Measurements from ENCODE around the gene AUTS2. TPM values are rescaled to one million over a fixed set of nuclear protein-coding genes. Genes with fewer than 3 reads are reported as not detected.

AUTS2 gene
- total and polyA plus RNA-seq, 10 of the 15 experiments (the other 5 are each of a cell fraction or from before 2014, with no cell fraction given): 6.4 to 55.6 (median 21.6) TPM

- TF ChIP-seq DPF2 (IDR thresholded peaks at IDR 0.05) (no peak), LARP7 (IDR thresholded peaks at IDR 0.05) (no peak), HDGF (IDR thresholded peaks at IDR 0.05) (no peak), E2F8 (IDR thresholded peaks at IDR 0.05; ENCODE audit: low read depth, partially characterized antibody) (no peak), ASH2L (IDR thresholded peaks at IDR 0.05; ENCODE audit: borderline replicate concordance, low read depth) (no peak)
- intact Hi-C loops (cut with micrococcal nuclease; ENCODE audit: unreplicated experiment): no loop called here
- FAIRE-seq (no peak), DNase-seq (ENCODE audit: low read depth, low spot score) (no peak), ATAC-seq (no peak)
- Histone ChIP-seq H3K4me1 (ENCODE audit: control insufficient read depth, insufficient read depth, low read length) (no peaks in the 10 kb centered on the region), H3K4me2 (ENCODE audit: control insufficient read depth, insufficient read depth) (no peak overlapping the region), H3K9ac (ENCODE audit: control insufficient read depth, insufficient read depth, low read length) (no peak overlapping the region), H3K36me3 (ENCODE audit: control insufficient read depth in 2 of 2, insufficient read depth in 2 of 2, low read length in 1 of 2) (peaks cover 0 to 2% of the 10 kb centered on the region in 2 experiments; a peak in 1 of 4 replicates), H3K79me2 (ENCODE audit: control insufficient read depth, insufficient read depth, low read length) (no peaks in the 10 kb centered on the region), H3K27ac (ENCODE audit: control insufficient read depth, insufficient read depth) (no peak overlapping the region), H3K4me3 (no peak overlapping the region), H2AFZ (ENCODE audit: control insufficient read depth, low read depth, low read length) (no peak overlapping the region), H3K9me3 (replicated peaks; ENCODE audit: control insufficient read depth, insufficient read depth, low read length) (no peaks in the 10 kb centered on the region; the same call in 2 of the 3 replicates), H4K20me1 (ENCODE audit: control insufficient read depth, insufficient read depth) (no peaks in the 10 kb centered on the region), H3K27me3 (replicated peaks in 1 of 2; ENCODE audit: control insufficient read depth in 2 of 2, insufficient read depth in 2 of 2, low read length in 1 of 2) (no peaks in the 10 kb centered on the region)
- 80% methylated on average over 3 of the region's 3 CpGs for WGBS (ENCODE audit: insufficient coverage, insufficient replicate concordance, low lambda C conversion rate, missing lambda C conversion rate)
- ChIA-PET POLR2A (no interaction called here), CTCF (interaction anchor here (0.6 kb wide), 1 partner anchor 74 kb away, joined by 4 read pairs; no protein-coding TSS in a partner anchor), RAD21 (ENCODE audit: unreplicated experiment) (no interaction called here), SMC1A (ENCODE audit: uncharacterized antibody, unreplicated experiment) (interaction anchor here (0.6 kb wide), 1 partner anchor 914 kb away, joined by 3 read pairs; no protein-coding TSS in a partner anchor)
- no TSS peak for BruUV-seq (replicated peaks)
- in situ Hi-C loops (cut with MboI): no loop called here
Measured at GRCh38 chr7:70495033-70495376, 896.7 kb downstream of the AUTS2 start.

- SMC1A ChIA-PET (ENCODE audit: uncharacterized antibody, unreplicated experiment): no interaction called here
- H3K9ac ChIP-seq (ENCODE audit: control insufficient read depth, insufficient read depth, low read length): no peak overlapping the region
- no peak for FAIRE-seq
- no peaks in the 10 kb centered on the region for H3K79me2 ChIP-seq (ENCODE audit: control insufficient read depth, insufficient read depth, low read length)
- in situ Hi-C loops (cut with MboI): no loop called here
- RAD21 ChIA-PET (ENCODE audit: unreplicated experiment): no interaction called here
- TSS peak; percentile 58 for BruUV-seq (replicated peaks)
- no peaks in the 10 kb centered on the region; the same call in 2 of the 3 replicates for H3K9me3 ChIP-seq (replicated peaks; ENCODE audit: control insufficient read depth, insufficient read depth, low read length)
- peaks cover 0 to 4% of the 10 kb centered on the region in 2 experiments; a peak in 2 of 4 replicates for H3K36me3 ChIP-seq (ENCODE audit: control insufficient read depth in 2 of 2, insufficient read depth in 2 of 2, low read length in 1 of 2)
- H3K4me1 ChIP-seq (ENCODE audit: control insufficient read depth, insufficient read depth, low read length): no peaks in the 10 kb centered on the region
- WGBS (ENCODE audit: insufficient coverage, insufficient replicate concordance, low lambda C conversion rate, missing lambda C conversion rate): 46% methylated on average over 2 of the region's 2 CpGs
- no peaks in the 10 kb centered on the region for H4K20me1 ChIP-seq (ENCODE audit: control insufficient read depth, insufficient read depth)
- ATAC-seq: no peak
- DNase-seq (ENCODE audit: low read depth, low spot score): no peak
- H3K4me2 ChIP-seq (ENCODE audit: control insufficient read depth, insufficient read depth): no peak overlapping the region
- no peak overlapping the region for H3K27ac ChIP-seq (ENCODE audit: control insufficient read depth, insufficient read depth)
- H3K27me3 ChIP-seq (replicated peaks in 1 of 2; ENCODE audit: control insufficient read depth in 2 of 2, insufficient read depth in 2 of 2, low read length in 1 of 2): no peaks in the 10 kb centered on the region
- intact Hi-C loops (cut with micrococcal nuclease; ENCODE audit: unreplicated experiment): no loop called here
- H3K4me3 ChIP-seq: no peak overlapping the region
- no peak overlapping the region for H2AFZ ChIP-seq (ENCODE audit: control insufficient read depth, low read depth, low read length)
- POLR2A ChIA-PET: no interaction called here
- CTCF ChIA-PET: no interaction called here
- no peak for TF ChIP-seq BHLHE40 (IDR thresholded peaks at IDR 0.05; ENCODE audit: borderline replicate concordance in 1 of 2, low read depth in 2 of 2, low read length in 1 of 2)
- TF ChIP-seq RUNX3 (IDR thresholded peaks at IDR 0.05; ENCODE audit: low read length): no peak
- TF ChIP-seq EP300 (IDR thresholded peaks at IDR 0.05; ENCODE audit: borderline replicate concordance in 1 of 2, control insufficient read depth in 1 of 2, low read depth in 2 of 2, low read length in 2 of 2): no peak
- TF ChIP-seq PBX3 (IDR thresholded peaks at IDR 0.05; ENCODE audit: insufficient replicate concordance, low read depth, low read length): no peak
- TF ChIP-seq NRF1 (conservative IDR thresholded peaks at IDR 0.05; ENCODE audit: low read depth, low read length): no peak
- no peak for TF ChIP-seq CHD2 (IDR thresholded peaks at IDR 0.05; ENCODE audit: borderline replicate concordance, low read depth, low read length)
Measured at GRCh38 chr7:70497793-70498192, 899.5 kb downstream of the AUTS2 start.

Data from GM12878 (cell line).